Epithelial cell of esophagus (primary cell): ENCODE data around the gene AKT1S1.

Source experiments
- DNase-seq: peaks from one replicate; pipeline ENCODE4 v3.0.0; 2010; ENCODE audit warnings: low read depth
- H3K4me3 ChIP-seq: 2 replicates; pipeline ENCODE4 v1.5.1; 2011; ENCODE audit warnings: mild to moderate bottlenecking, low read length, control low read depth
- TF ChIP-seq, protein P1 (sequence below): IDR thresholded peaks from 2 replicates; pipeline ENCODE4 v1.5.1; 2011; ENCODE audit warnings: low read depth, mild to moderate bottlenecking, low read length, control low read depth, inconsistent platforms; ENCODE audit not compliant: insufficient read depth; ENCODE audit errors: missing control alignments

AKT1S1 gene

GRCh38 chr19:49891393-49891792 is 14.2 kb upstream of the AKT1S1 start:
- TF ChIP-seq, protein P1, sequence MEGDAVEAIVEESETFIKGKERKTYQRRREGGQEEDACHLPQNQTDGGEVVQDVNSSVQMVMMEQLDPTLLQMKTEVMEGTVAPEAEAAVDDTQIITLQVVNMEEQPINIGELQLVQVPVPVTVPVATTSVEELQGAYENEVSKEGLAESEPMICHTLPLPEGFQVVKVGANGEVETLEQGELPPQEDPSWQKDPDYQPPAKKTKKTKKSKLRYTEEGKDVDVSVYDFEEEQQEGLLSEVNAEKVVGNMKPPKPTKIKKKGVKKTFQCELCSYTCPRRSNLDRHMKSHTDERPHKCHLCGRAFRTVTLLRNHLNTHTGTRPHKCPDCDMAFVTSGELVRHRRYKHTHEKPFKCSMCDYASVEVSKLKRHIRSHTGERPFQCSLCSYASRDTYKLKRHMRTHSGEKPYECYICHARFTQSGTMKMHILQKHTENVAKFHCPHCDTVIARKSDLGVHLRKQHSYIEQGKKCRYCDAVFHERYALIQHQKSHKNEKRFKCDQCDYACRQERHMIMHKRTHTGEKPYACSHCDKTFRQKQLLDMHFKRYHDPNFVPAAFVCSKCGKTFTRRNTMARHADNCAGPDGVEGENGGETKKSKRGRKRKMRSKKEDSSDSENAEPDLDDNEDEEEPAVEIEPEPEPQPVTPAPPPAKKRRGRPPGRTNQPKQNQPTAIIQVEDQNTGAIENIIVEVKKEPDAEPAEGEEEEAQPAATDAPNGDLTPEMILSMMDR: no peak
- DNase-seq: no peak
- H3K4me3 ChIP-seq: no peak overlapping the region

DNA sequence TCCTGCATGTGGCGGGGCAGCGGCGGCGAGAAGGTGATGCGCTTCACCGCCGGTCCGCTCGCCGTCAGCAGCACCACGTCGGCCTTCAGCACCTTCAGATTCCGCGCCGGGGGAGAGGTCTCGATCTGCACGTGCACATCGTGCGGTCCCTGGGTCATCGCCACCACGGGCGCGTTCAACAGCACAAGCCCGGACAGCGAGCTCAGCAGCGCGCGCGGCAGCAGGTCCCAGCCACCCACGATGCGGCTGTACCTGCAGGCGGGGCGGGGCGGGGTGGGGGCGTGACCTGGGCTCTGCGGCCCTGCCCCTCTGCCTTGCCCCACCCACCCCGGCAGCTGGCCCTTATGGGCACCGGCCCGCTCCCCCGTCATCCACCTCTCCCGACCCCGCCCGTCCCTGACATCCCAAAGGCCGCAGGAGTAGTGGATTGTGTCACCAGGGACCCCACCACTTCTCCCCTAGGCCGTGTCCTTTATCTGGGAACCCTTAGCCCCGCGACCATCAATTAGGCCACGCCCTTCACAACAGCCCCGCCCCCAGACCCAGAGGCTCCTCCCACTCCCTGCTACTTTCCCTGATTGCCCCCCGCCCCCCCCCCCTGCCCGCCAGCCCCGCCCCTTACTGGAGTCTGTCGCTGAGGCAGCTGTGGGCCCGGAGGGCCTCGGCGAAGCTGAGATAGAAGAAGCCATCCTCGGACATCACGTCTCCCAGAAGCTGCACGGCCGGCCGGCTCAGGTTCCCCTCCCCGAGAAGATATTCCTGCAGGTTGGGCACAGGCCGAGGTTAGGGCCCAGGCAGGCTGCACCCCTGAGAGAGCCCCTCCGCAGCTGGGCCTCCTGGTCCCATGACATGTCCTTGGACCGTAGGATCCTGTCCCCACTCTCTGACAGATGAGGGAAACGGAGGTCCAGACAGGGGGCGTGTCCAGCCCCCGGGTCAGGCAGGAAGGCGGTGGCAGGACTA is 13.5 kb upstream of the AKT1S1 start:
- peak; percentile 72 for DNase-seq
- H3K4me3 ChIP-seq: peak overlapping the region; percentile 21
- TF ChIP-seq, protein P1: no peak

DNA sequence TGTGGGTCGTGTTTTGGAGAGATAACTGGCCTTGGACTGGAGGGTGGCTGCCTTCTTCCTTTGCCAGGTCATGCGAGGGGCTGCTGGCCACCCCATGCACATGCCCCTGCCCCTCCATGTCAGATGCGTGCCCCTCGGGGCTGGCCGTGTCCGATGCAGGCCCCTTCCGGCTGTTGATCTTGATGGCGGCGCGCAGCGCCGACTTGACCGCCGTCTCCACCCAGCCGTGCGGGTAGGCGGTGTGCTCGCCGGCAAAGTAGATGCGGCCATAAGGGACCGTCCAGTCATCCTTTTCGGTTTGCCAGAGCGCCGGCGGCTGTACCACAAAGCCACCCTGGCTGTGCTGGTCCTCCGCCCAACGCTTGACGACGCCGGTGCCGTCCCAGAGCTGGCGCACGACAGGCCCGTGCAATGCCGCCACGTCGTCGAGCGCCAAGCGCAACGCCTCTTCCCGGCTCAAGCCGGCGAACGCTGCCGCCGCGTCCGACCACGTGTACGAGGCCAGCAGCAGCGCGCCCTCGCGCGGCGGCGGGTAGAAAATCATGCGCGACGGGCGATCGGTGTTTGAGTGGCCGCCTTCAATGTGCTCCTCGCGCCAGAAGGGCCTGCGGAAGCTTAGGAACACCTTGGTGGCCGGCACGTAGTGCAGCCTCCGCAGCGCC is 12.7 kb upstream of the AKT1S1 start:
- peak; percentile 78 for DNase-seq
- TF ChIP-seq, protein P1: peak; percentile 58
- peak overlapping the region; percentile 21 for H3K4me3 ChIP-seq

- DNase-seq: no peak
- TF ChIP-seq, protein P1: no peak
- no peak overlapping the region for H3K4me3 ChIP-seq
These were observed 12.0 kb upstream of the AKT1S1 start for GRCh38 chr19:49889038-49889686.

GRCh38 chr19:49888510-49888824 is 11.3 kb upstream of the AKT1S1 start:
- no peak for DNase-seq
- TF ChIP-seq, protein P1: no peak
- H3K4me3 ChIP-seq: no peak overlapping the region

DNA sequence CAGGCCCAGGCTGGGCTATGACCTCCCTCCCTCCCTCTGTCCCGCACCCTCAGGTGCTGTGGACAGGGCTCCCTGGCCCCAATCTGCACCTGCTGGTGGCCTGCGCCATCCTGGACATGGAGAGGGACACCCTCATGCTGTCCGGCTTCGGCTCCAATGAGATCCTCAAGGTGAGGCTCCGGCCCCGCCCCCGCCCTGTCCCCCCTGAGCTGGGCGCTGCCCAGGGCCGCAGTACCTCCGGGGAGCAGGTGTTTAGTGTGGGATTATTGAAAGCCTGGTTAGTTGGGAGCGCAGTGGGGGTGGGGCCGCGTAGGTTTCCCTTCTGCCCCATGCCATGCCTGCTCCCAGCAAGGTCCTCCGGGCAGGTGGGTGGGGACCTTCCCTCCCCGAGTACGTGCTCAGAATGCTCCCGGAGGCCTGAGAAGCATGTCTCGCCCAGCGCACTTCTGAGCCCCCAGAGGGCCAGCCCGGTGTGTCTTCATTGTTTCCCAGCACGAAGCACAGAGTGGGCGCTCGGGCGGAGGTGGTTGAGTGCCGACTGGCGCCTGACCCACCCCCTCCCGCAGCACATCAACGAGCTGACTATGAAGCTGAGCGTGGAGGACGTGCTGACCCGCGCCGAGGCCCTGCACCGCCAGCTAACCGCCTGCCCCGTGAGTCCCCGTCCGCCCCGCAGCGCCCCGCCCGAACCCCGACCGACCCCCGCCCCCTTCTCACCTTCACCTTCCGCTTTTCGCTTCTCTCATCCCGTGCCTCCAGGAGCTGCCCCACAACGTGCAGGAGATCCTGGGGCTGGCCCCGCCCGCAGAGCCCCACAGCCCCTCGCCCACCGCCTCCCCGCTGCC is 10.7 kb upstream of the AKT1S1 start:
- H3K4me3 ChIP-seq: no peak overlapping the region
- DNase-seq: no peak

More for the DNA sequence above, 10.7 kb upstream of the AKT1S1 start:
- TF ChIP-seq, protein P1: no peak
